PFSK-1 (cell line): ENCODE data around the gene BANK1.

Source experiments
- FOXP2 ChIP-seq: optimal IDR thresholded peaks from 2 replicates; pipeline ENCODE3; 2011; ENCODE audit warnings: borderline replicate concordance, control low read depth, inconsistent platforms; ENCODE audit not compliant: insufficient read depth; ENCODE audit errors: extremely low read length, extremely low read depth
- POLR2AphosphoS5 ChIP-seq: IDR thresholded peaks from 2 replicates; pipeline ENCODE4 v1.6.1; 2012; ENCODE audit warnings: low read depth, mild to moderate bottlenecking, control low read depth, low read length, moderate library complexity
- REST ChIP-seq, 2 experiments: IDR thresholded peaks; 2 replicates each; pipeline versions ENCODE4 v1.6.1 to v1.8.0; 2011 to 2012; ENCODE audit warnings: low read depth in 2 of 2, low read length in 2 of 2, control low read depth in 1 of 2, inconsistent platforms in 1 of 2, mild to moderate bottlenecking in 1 of 2, moderate library complexity in 1 of 2; ENCODE audit not compliant: insufficient read depth in 1 of 2
- SIN3A ChIP-seq: IDR thresholded peaks from 2 replicates; pipeline ENCODE4 v1.6.1; 2012; ENCODE audit warnings: mild to moderate bottlenecking, low read length, moderate library complexity, borderline replicate concordance; ENCODE audit not compliant: insufficient read depth
- TAF1 ChIP-seq: IDR thresholded peaks from 2 replicates; pipeline ENCODE4 v1.6.1; 2012; ENCODE audit warnings: low read length, control low read depth, borderline replicate concordance; ENCODE audit not compliant: insufficient read depth

Gene BANK1

GRCh38 chr4:102076622-102077021, 286.1 kb downstream of the BANK1 start:
- TF ChIP-seq FOXP2 (no peak), TAF1 (no peak), REST (IDR thresholded peaks at IDR 0.05; ENCODE audit: insufficient read depth in 1 of 2, low read depth in 2 of 2, low read length in 2 of 2) (no peak), SIN3A (no peak), POLR2AphosphoS5 (no peak)

- TF ChIP-seq REST (IDR thresholded peaks at IDR 0.05; ENCODE audit: insufficient read depth in 1 of 2, low read depth in 2 of 2, low read length in 2 of 2): no peak
- TF ChIP-seq SIN3A: no peak
- TF ChIP-seq POLR2AphosphoS5: no peak
- no peak for TF ChIP-seq FOXP2
- TF ChIP-seq TAF1: no peak
These were observed 289.7 kb downstream of the BANK1 start for GRCh38 chr4:102080184-102080583.

- TF ChIP-seq REST (IDR thresholded peaks at IDR 0.05; ENCODE audit: insufficient read depth in 1 of 2, low read depth in 2 of 2, low read length in 2 of 2) (no peak), FOXP2 (no peak), SIN3A (no peak), POLR2AphosphoS5 (no peak), TAF1 (no peak)
These were observed 299.5 kb downstream of the BANK1 start for GRCh38 chr4:102089850-102090621.

GRCh38 chr4:102091656-102092055, 301.1 kb downstream of the BANK1 start:
- TF ChIP-seq TAF1 (no peak), REST (IDR thresholded peaks at IDR 0.05; ENCODE audit: insufficient read depth in 1 of 2, low read depth in 2 of 2, low read length in 2 of 2) (no peak), POLR2AphosphoS5 (no peak), FOXP2 (no peak), SIN3A (no peak)
